HEK293T (cell line): ENCODE results near the gene SLC12A7.

ENCODE experiments used
- CTCF ChIA-PET: fragments of 350-600 bp; formaldehyde crosslinking; extraction: SDS; loops from one replicate; lab custom pipeline; 2021; ENCODE audit warnings: antibody characterized with exemption, inconsistent platforms; lab: Yijun Ruan, JAX
- POLR2A ChIA-PET: fragments of 350-600 bp; formaldehyde crosslinking; extraction: SDS; loops from one replicate; lab custom pipeline; 2020; ENCODE audit warnings: antibody characterized with exemption, inconsistent platforms; lab: Yijun Ruan, JAX
- DNase-seq: peaks from one replicate; pipeline ENCODE4 v3.0.0; 2012; ENCODE audit warnings: mixed read lengths; ENCODE audit errors: extremely low spot score
- ARNT ChIP-seq: fragments of 450-650 bp; IDR thresholded peaks from 2 replicates; pipeline ENCODE4 v1.6.1; 2017; ENCODE audit warnings: mild to moderate bottlenecking
- BHLHE40 ChIP-seq: fragments of 450-650 bp; IDR thresholded peaks from 2 replicates; pipeline ENCODE4 v1.6.1; 2016; ENCODE audit warnings: mild to moderate bottlenecking, moderate library complexity, borderline replicate concordance
- CTBP1 ChIP-seq: fragments of 450-650 bp; IDR thresholded peaks from 2 replicates; pipeline ENCODE4 v1.6.1; 2016; ENCODE audit warnings: borderline replicate concordance
- ELF4 ChIP-seq: fragments of 450-650 bp; IDR thresholded peaks from 2 replicates; pipeline ENCODE4 v1.6.1; 2017; ENCODE audit warnings: antibody characterized with exemption
- FOXA1 ChIP-seq: fragments of 450-650 bp; IDR thresholded peaks from 2 replicates; pipeline ENCODE4 v1.6.1; 2016; ENCODE audit warnings: mild to moderate bottlenecking
- FOXK2 ChIP-seq: fragments of 450-650 bp; IDR thresholded peaks from 2 replicates; pipeline ENCODE4 v1.6.1; 2016; ENCODE audit warnings: mild to moderate bottlenecking
- FOXM1 ChIP-seq: fragments of 450-650 bp; IDR thresholded peaks from 2 replicates; pipeline ENCODE4 v1.6.1; 2017; ENCODE audit warnings: mild to moderate bottlenecking, borderline replicate concordance
- HDGF ChIP-seq: fragments of 450-650 bp; IDR thresholded peaks from 2 replicates; pipeline ENCODE4 v1.6.1; 2017; ENCODE audit warnings: antibody characterized with exemption, borderline replicate concordance
- L3MBTL2 ChIP-seq: fragments of 450-650 bp; conservative IDR thresholded peaks from 2 replicates; pipeline ENCODE4 v1.6.1; 2016; ENCODE audit warnings: mild to moderate bottlenecking
- LEF1 ChIP-seq: fragments of 450-650 bp; IDR thresholded peaks from 2 replicates; pipeline ENCODE4 v1.6.1; 2017; ENCODE audit warnings: mild to moderate bottlenecking, borderline replicate concordance
- NFRKB ChIP-seq: fragments of 450-650 bp; IDR thresholded peaks from 2 replicates; pipeline ENCODE4 v1.6.1; 2016; ENCODE audit warnings: mild to moderate bottlenecking, moderate library complexity
- PKNOX1 ChIP-seq: fragments of 450-650 bp; IDR thresholded peaks from 2 replicates; pipeline ENCODE4 v1.6.1; 2016
- SP1 ChIP-seq: fragments of 450-650 bp; IDR thresholded peaks from 2 replicates; pipeline ENCODE4 v1.6.1; 2017
- SUZ12 ChIP-seq: fragments of 450-650 bp; IDR thresholded peaks from 2 replicates; pipeline ENCODE4 v1.6.1; 2016; ENCODE audit warnings: mild to moderate bottlenecking
- TARDBP ChIP-seq: fragments of 450-650 bp; IDR thresholded peaks from 2 replicates; pipeline ENCODE4 v1.6.1; 2016
- ZNF384 ChIP-seq: fragments of 450-650 bp; IDR thresholded peaks from 2 replicates; pipeline ENCODE4 v1.6.1; 2016

Gene SLC12A7

GRCh38 chr5:1037671-1038416, 74.0 kb downstream of the SLC12A7 start:
- CTCF ChIA-PET = no interaction called here
- POLR2A ChIA-PET = no interaction called here

GRCh38 chr5:1037123-1037670, 74.7 kb downstream of the SLC12A7 start:
- CTCF ChIA-PET = no interaction called here
- TF ChIP-seq PKNOX1 = no peak
- TF ChIP-seq SP1 = no peak
- no peak for TF ChIP-seq SUZ12
- no peak for TF ChIP-seq L3MBTL2
- no peak for TF ChIP-seq BHLHE40
- no peak for TF ChIP-seq CTBP1
- TF ChIP-seq FOXM1 = no peak
- no peak for TF ChIP-seq FOXK2
- TF ChIP-seq HDGF = no peak
- POLR2A ChIA-PET = no interaction called here
- no peak for DNase-seq

More at GRCh38 chr5:1037671-1038416, 74.0 kb downstream of the SLC12A7 start:
- TF ChIP-seq SP1 (no peak), TARDBP (no peak), ELF4 (no peak), PKNOX1 (no peak), L3MBTL2 (no peak), NFRKB (no peak), FOXK2 (no peak), FOXA1 (no peak), FOXM1 (no peak), ZNF384 (no peak), BHLHE40 (no peak), CTBP1 (no peak), SUZ12 (no peak), HDGF (no peak), LEF1 (no peak), ARNT (no peak)
- no peak for DNase-seq

GRCh38 chr5:1036504-1037122, 75.2 kb downstream of the SLC12A7 start:
- ChIA-PET CTCF (no interaction called here), POLR2A (no interaction called here)
- DNase-seq = no peak
- no peak for TF ChIP-seq SP1
- TF ChIP-seq NFRKB = no peak
- TF ChIP-seq SUZ12 = no peak
- TF ChIP-seq FOXA1 = no peak
- TF ChIP-seq FOXK2 = no peak
- no peak for TF ChIP-seq ELF4
- no peak for TF ChIP-seq BHLHE40
- no peak for TF ChIP-seq ARNT
- no peak for TF ChIP-seq HDGF
- no peak for TF ChIP-seq CTBP1
- TF ChIP-seq LEF1 = no peak
- TF ChIP-seq L3MBTL2 = no peak
- no peak for TF ChIP-seq FOXM1
- no peak for TF ChIP-seq TARDBP
- TF ChIP-seq PKNOX1 = no peak
- TF ChIP-seq ZNF384 = no peak

- CTCF ChIA-PET = no interaction called here
- no peak for TF ChIP-seq FOXM1
- no peak for TF ChIP-seq TARDBP
- TF ChIP-seq NFRKB = no peak
- TF ChIP-seq HDGF = no peak
- no peak for TF ChIP-seq ARNT
- no peak for TF ChIP-seq LEF1
- TF ChIP-seq L3MBTL2 = no peak
- no peak for TF ChIP-seq FOXK2
- TF ChIP-seq ELF4 = no peak
- TF ChIP-seq ZNF384 = no peak
- TF ChIP-seq FOXA1 = no peak
- no peak for TF ChIP-seq SP1
- TF ChIP-seq BHLHE40 = no peak
- TF ChIP-seq PKNOX1 = no peak
- no peak for TF ChIP-seq CTBP1
- no peak for TF ChIP-seq SUZ12
- POLR2A ChIA-PET = no interaction called here
- no peak for DNase-seq
Measured at GRCh38 chr5:1035421-1036405, 76.2 kb downstream of the SLC12A7 start.
